ENCODE results near the gene CEP112. TPM values are rescaled to one million over a fixed set of nuclear protein-coding genes. Genes with fewer than 3 reads are reported as not detected.

Gene CEP112
- total RNA-seq, 1 experiment from 2014 or later: 5.4 TPM

GRCh38 chr17:65753348-65753747, 438.6 kb downstream of the CEP112 start:
- H3K4me3 Mint-ChIP-seq (ENCODE audit: low read depth, unreplicated experiment): no peak overlapping the region
- H3K27ac Mint-ChIP-seq (ENCODE audit: unreplicated experiment): no peak overlapping the region
- CTCF ChIA-PET: no interaction called here
- H3K27me3 Mint-ChIP-seq (ENCODE audit: unreplicated experiment): no peaks in the 10 kb centered on the region
- H3K9me3 Mint-ChIP-seq (ENCODE audit: low read depth, unreplicated experiment): no peaks in the 10 kb centered on the region
- intact Hi-C loops (cut with micrococcal nuclease; ENCODE audit: unreplicated experiment): no loop called here
- BruUV-seq (replicated peaks): no TSS peak
- H3K36me3 Mint-ChIP-seq (ENCODE audit: insufficient read depth, unreplicated experiment): peaks cover 4% of the 10 kb centered on the region
- no peak for TF ChIP-seq CTCF (IDR thresholded peaks at IDR 0.05; ENCODE audit: unreplicated experiment)
- H3K4me1 Mint-ChIP-seq (ENCODE audit: low read depth, unreplicated experiment): peaks cover 17% of the 10 kb centered on the region
- no peak for DNase-seq

- no peak overlapping the region for H3K27ac Mint-ChIP-seq (ENCODE audit: unreplicated experiment)
- no TSS peak for BruUV-seq (replicated peaks)
- H3K4me3 Mint-ChIP-seq (ENCODE audit: low read depth, unreplicated experiment): peak overlapping the region; percentile 2
- H3K9me3 Mint-ChIP-seq (ENCODE audit: low read depth, unreplicated experiment): no peaks in the 10 kb centered on the region
- no peak for TF ChIP-seq CTCF (IDR thresholded peaks at IDR 0.05; ENCODE audit: unreplicated experiment)
- no peaks in the 10 kb centered on the region for H3K27me3 Mint-ChIP-seq (ENCODE audit: unreplicated experiment)
- CTCF ChIA-PET: no interaction called here
- no peak for DNase-seq
- intact Hi-C loops (cut with micrococcal nuclease; ENCODE audit: unreplicated experiment): no loop called here
- peaks cover 17% of the 10 kb centered on the region for H3K4me1 Mint-ChIP-seq (ENCODE audit: low read depth, unreplicated experiment)
- H3K36me3 Mint-ChIP-seq (ENCODE audit: insufficient read depth, unreplicated experiment): peaks cover 4% of the 10 kb centered on the region
Observed at GRCh38 chr17:65751263-65751662, 440.7 kb downstream of the CEP112 start.

GRCh38 chr17:65750631-65751115, 441.3 kb downstream of the CEP112 start:
- CTCF ChIA-PET: no interaction called here
- Mint-ChIP-seq H3K36me3 (ENCODE audit: insufficient read depth, unreplicated experiment) (peaks cover 4% of the 10 kb centered on the region), H3K27ac (ENCODE audit: unreplicated experiment) (no peak overlapping the region), H3K4me3 (ENCODE audit: low read depth, unreplicated experiment) (peak overlapping the region; percentile 2), H3K27me3 (ENCODE audit: unreplicated experiment) (no peaks in the 10 kb centered on the region), H3K4me1 (ENCODE audit: low read depth, unreplicated experiment) (peaks cover 17% of the 10 kb centered on the region), H3K9me3 (ENCODE audit: low read depth, unreplicated experiment) (no peaks in the 10 kb centered on the region)
- DNase-seq: peak; percentile 72
- intact Hi-C loops (cut with micrococcal nuclease; ENCODE audit: unreplicated experiment): no loop called here
- no TSS peak for BruUV-seq (replicated peaks)
- no peak for TF ChIP-seq CTCF (IDR thresholded peaks at IDR 0.05; ENCODE audit: unreplicated experiment)

GRCh38 chr17:65750166-65750565, 441.8 kb downstream of the CEP112 start:
- peaks cover 17% of the 10 kb centered on the region for H3K4me1 Mint-ChIP-seq (ENCODE audit: low read depth, unreplicated experiment)
- CTCF ChIA-PET: no interaction called here
- no peak for TF ChIP-seq CTCF (IDR thresholded peaks at IDR 0.05; ENCODE audit: unreplicated experiment)
- no peaks in the 10 kb centered on the region for H3K27me3 Mint-ChIP-seq (ENCODE audit: unreplicated experiment)
- H3K27ac Mint-ChIP-seq (ENCODE audit: unreplicated experiment): no peak overlapping the region
- H3K4me3 Mint-ChIP-seq (ENCODE audit: low read depth, unreplicated experiment): no peak overlapping the region
- no peaks in the 10 kb centered on the region for H3K9me3 Mint-ChIP-seq (ENCODE audit: low read depth, unreplicated experiment)
- BruUV-seq (replicated peaks): no TSS peak
- peaks cover 4% of the 10 kb centered on the region for H3K36me3 Mint-ChIP-seq (ENCODE audit: insufficient read depth, unreplicated experiment)
- intact Hi-C loops (cut with micrococcal nuclease; ENCODE audit: unreplicated experiment): no loop called here
- no peak for DNase-seq

All from Calu3 (cell line).